Stimulated activated CD8-positive, alpha-beta memory T cell treated with anti-CD3 and anti-CD28 coated beads, Interleukin-2, amount 100 ng/mL, for 1 hour (primary cell): Measurements from ENCODE around the gene JAKMIP2.
"Not testable (repeated sequence)": the region's sequence is repeated elsewhere in the genome, so short reads cannot be mapped to it uniquely, and the experiment has no call there.

Source experiments
- DNase-seq, 2 donors: peaks; one replicate each; pipeline ENCODE4 v3.0.0-alpha.2; 2020; ENCODE audit warnings: low read depth in 2 of 2

JAKMIP2 gene

DNA sequence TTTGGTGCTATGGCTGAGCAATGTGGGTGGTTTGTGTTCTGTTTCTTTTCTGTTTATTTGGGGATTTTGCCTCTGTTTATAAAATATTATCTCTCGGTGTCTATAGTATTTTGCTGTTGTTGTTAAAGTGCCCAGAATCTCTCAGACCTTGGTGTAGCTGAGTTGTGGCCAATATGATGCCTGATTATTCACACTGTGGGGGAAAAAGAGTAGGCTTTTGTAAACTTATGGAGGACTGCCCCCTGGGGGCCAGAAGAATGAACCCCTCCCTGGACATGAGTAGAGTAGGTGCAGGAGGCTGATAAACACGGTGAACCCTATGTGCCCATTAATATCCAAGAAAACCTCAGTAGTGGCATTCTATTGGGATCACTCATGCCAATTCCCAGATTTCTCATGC lies 223.7 kb downstream of the JAKMIP2 start:
- no peak for DNase-seq

DNA sequence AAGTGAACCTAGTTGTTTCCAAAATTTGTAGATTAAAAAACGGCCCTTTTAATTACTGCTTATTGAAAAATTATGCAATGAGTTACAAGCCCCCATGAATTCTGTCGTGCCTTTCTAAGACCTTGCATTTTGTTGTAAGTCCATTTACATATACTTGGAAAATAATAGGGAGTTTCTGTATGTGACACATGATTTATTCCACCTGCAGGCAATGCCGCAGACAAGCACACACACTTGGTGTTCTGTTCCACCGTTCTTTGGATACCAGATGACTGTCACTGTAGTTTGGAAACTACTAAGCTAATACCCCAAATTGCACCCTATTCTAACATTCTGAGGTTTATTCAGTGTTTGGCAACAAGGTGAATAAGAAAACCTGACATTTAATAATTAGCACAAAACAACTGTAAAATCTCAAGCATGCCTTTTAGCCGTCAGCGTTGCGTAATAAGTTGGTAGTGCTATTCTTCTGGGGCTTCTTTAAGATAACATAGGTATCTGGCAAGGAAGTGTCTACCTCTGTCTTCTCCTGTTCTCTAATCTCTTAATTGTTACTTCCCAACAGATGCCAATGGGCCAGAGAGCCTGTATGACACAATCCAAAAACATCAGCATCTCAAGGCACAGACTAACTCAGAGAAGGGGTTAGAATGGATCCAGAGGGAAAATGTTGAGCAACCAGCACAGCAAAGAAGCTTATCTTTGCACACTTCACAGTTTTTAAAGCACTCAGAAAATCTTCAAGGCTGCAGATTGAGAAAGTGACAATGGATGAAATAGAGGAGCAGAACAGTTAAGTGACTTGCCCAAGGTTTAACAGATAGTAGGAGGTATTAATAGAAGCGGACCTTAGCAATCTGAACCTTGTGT lies 224.4 kb downstream of the JAKMIP2 start:
- DNase-seq, result no peak

GRCh38 chr5:147555176-147555575 lies 227.4 kb downstream of the JAKMIP2 start:
- no peak for DNase-seq

DNA sequence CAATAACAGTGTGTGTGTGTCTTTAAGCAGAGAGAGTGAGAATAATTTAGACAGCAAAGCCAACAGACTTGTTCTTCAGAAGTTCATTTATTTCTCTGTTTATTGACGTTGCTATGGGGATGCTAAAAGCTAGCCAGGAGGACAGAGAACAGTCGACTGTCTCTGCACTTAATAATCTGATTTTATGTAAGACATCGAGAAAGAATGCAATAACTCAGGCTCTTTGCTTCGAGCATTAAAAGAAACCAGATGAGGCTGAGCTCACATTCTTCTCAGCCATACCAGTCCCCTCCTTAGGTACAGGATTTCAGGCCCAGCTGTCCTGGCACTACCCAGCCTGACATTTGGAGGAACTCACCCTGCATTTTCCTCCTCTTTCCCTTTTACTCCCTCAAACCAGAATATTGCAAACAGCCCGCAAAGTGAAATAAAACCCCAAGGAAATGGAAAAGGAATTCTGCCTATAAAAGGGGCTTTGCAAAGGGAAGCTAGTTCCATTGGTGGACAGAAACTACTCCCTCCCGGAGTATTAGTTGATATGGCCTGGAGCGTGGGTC lies 228.2 kb downstream of the JAKMIP2 start:
- no peak for DNase-seq

DNA sequence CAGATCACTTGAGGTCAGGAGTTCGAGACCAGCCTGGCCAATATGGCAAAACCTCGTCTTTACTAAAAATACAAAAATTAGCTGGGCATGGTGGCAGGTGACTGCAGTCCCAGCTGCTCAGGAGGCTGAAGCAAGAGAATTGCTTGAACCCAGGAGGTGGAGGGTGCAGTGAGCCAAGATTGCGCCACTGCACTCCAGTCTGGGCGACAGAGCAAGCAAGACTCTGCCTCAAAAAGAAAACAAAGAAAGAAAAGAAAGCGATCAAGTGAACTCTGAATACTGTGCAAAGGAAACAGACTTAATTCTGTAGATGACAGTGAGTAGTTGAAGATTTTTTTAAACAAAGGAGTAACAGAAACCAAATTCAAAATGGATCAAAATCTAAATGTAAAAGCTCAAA lies 228.7 kb downstream of the JAKMIP2 start:
- not testable (repeated sequence) for DNase-seq

DNA sequence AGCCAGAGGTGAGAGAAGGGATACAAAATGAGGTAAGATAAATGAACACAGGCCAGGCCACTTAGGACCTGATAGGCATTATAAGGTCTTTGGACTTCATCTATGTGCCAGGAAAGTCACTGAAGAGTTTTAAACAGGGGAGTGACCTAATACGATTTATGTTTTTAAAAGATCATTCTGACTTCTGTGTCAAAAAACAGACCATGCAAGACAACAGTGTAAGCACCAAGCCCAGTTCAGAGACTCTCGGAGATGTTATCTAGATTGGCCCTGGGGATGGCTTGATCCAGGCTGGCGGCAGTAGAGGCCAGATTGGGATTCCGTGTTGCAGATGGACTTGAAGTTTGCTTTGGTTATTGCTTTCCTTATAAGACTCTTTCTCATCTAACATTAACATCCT lies 229.6 kb downstream of the JAKMIP2 start:
- no peak for DNase-seq

DNA sequence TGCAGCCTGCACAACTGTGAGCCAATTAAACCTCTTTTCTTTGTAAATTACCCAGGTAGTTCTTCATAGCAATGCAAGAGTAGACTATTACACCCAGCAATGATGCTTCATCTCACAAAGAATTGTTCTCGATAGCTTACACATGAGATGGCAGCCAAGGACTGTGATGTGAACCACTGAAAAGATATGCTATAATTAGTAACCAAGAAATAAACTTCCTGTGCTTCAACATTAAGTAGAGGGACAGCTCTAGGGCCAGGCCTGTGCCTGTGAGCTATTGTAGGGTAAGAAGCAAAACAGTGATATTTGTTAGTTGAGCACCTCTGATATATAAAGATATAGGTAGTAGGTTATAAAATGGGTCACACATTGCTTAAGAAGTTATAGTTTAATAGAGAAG lies 230.9 kb downstream of the JAKMIP2 start:
- no peak for DNase-seq

DNA sequence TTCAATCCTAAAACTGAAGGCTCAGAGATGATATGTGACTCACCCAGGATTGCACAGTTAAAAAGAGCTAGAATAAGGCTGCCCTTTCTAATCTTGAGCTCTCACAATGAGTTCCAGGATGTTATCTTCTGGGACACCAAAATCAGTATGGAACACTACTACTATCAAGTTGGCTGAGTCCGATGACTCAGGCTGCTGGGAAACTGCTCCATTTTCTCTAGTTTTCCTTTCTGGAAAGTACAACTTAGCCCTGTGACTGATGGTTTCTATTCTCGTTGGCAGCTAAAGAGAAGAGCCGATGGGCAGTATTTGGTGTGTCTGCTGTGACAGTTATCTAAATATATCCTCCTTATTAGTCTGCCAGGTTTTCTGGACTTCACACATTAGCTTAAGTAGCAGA lies 234.8 kb downstream of the JAKMIP2 start:
- DNase-seq, result no peak

DNA sequence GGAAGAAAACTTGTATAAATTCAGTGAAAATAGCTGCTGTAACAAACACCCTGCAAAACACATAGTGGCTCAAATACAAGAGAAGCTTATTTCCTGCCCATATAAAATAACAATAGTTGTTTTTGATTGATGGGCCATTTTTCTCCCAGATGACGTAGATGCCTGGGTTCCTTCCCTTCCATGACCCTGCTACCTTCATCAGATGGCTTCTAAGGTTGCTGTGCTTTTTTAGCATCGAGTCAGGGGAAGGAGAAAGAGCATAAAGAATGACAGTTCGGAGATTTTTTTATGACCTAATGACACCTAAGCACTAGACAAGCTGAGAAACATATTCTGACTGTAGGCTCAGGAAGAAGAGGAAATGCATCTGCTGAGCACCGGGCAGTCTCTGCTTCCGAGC lies 238.0 kb downstream of the JAKMIP2 start:
- DNase-seq, result no peak

GRCh38 chr5:147539053-147539452 lies 243.5 kb downstream of the JAKMIP2 start:
- no peak for DNase-seq

DNA sequence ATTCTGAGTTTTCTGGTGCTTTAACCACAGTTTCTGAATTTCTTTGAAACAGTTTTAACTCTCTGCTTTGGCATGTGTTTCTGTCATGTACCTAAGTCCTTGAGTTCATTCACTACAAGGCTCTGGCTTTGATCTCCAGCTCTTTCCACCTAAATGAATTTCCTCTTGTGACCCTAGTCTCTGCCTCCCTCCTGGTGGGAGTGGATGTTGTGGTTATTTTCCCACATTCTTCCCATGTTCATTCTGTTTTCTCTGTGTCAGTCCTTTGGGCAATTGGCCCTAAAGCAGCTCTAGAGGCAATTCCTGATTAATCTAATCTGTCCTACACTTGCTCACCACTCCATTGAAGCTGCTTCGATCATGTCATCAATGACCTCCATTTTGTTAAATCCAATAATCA lies 244.3 kb downstream of the JAKMIP2 start:
- DNase-seq, result no peak
